ENCODE measurements around the gene POLL.

Gene POLL

DNA sequence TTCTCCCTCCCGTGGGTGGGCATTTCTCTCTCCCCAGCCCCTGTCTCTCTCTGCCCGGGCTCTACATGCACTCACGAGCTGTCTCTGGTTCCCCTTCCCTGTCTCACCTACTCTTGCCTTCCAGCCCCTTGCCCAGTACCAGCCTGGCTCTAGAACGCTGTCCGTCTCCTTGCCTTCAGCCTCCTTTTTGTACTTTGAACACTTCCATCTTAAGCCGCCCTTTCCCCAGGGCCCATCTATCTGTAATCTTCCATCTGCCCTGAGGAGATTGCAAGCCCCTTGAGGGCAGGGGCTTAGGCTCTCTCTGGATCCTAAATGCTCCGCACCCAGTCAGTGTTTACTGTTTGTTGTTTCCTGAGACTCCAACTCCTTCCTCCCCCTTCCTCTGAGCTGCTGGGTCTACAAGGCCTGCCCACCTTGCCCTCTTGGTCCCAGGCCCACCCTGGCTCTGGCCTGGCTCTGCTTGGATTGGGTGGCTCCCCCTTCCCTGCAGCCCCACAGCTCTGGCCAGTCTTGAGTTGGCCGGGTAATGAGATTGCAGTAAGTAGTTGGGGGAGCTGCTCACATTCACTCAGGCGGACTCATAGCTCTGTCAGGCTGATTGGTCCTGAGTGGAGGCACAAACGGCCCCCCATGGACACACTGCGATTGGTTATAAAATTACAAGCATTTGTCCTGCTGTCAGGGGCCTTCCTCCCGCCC, 28.3 kb downstream of the POLL start:
- DNase-seq: no peak

GRCh38 chr10:101558671-101559595, 29.1 kb downstream of the POLL start:
- DNase-seq: no peak

- no peak for DNase-seq
Measured at GRCh38 chr10:101558204-101558603, 29.9 kb downstream of the POLL start.

GRCh38 chr10:101557541-101557940, 30.5 kb downstream of the POLL start:
- DNase-seq: no peak

- DNase-seq: no peak
Measured at GRCh38 chr10:101552442-101552841, 35.6 kb downstream of the POLL start.

DNA sequence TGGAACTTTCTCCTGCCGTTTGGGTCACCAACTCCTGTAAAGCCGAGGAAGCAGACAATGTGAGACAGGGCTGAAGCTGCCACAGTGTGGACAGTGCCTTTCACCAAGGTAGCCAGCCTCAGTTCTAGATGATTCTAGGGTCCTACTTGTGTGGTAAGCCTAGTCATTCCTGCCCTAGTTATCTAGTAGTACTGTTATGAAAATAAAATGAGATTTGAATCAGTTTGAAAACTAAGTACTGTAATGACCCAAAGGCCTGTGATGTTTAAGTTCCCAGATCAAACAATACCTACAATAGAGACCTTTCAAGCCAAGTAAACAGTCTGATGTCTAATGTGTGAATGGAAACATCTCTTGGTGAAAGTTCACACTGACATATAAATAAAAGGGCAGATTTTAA, 37.1 kb downstream of the POLL start:
- no peak for DNase-seq

DNA sequence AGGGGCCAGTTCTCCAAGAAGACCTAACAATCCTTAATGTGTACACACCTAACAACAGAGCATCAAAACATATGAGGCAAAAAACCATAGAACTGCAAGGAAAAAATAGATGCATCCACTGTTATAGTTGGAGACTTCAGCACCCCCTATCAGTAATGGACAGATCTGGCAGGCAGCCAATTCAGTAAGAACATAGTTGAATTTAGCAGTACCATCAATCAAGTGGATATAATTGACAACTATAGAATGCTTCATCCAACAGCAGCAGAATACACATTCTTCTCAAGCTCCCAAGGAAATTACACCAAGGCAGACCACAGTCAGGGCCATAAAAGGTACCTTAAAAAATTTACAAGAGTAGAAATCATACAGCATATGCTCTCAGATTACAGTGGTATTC, 42.2 kb downstream of the POLL start:
- DNase-seq: no peak

DNA sequence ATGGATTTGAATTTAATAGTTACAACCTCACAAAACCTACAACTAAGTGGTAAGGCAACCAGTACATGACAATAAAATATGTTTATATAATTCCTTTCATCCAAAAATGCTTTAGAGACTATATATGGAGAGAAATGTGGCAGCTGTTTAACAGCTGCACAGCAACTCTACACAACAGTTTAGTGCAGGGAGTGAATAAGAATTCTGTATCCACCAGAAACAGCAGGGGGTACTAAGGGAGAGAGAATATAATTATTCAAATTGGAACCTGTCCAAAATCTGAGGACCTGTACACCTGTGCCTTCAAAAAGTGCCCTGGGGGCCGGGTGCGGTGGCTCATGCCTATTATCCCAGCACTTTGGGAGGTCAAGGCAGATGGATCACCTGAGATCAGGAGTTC, 49.6 kb downstream of the POLL start:
- DNase-seq: no peak

- DNase-seq: peak; percentile 46
Measured at GRCh38 chr10:101536800-101537199, 51.3 kb downstream of the POLL start.

GRCh38 chr10:101535949-101536348, 52.1 kb downstream of the POLL start:
- DNase-seq: no peak

- no peak for DNase-seq
Measured at GRCh38 chr10:101529725-101530553, 58.1 kb downstream of the POLL start.

- DNase-seq: no peak
Measured at GRCh38 chr10:101529207-101529606, 58.9 kb downstream of the POLL start.
